HepG2 (cell line): Measurements from ENCODE around the gene MSL2. TPM values are rescaled to one million over a fixed set of nuclear protein-coding genes. Genes with fewer than 3 reads are reported as not detected.

ENCODE experiments used
- AHR ChIP-seq: IDR thresholded peaks from 2 replicates; pipeline ENCODE4 v1.6.1; 2018; ENCODE audit warnings: missing genetic modification reagents, missing compliant biosample characterization
- DNMT3B ChIP-seq: conservative IDR thresholded peaks from 2 replicates; pipeline ENCODE4 v1.6.1; 2016; ENCODE audit warnings: missing biosample characterization, control low read depth
- HDAC1 ChIP-seq: sonication (generic); formaldehyde crosslinking; IDR thresholded peaks from 2 replicates; pipeline ENCODE4 v1.5.1; 2020; ENCODE audit warnings: mild to moderate bottlenecking, missing genetic modification reagents
- HNRNPUL1 ChIP-seq: fragments of 200-400 bp; formaldehyde crosslinking; IDR thresholded peaks from 2 replicates; pipeline ENCODE4 v1.6.1; 2017; ENCODE audit warnings: low read depth, mild to moderate bottlenecking, low read length, moderate library complexity
- IKZF1 ChIP-seq: fragments of 450-650 bp; IDR thresholded peaks from 2 replicates; pipeline ENCODE4 v1.7.1; 2016
- KLF11 ChIP-seq: IDR thresholded peaks from 2 replicates; pipeline ENCODE4 v1.6.1; 2016; ENCODE audit warnings: missing compliant biosample characterization
- MLLT10 ChIP-seq: sonication (generic); formaldehyde crosslinking; IDR thresholded peaks from 2 replicates; pipeline ENCODE4 v1.4.0; 2020; ENCODE audit warnings: missing genetic modification reagents
- PHB2 ChIP-seq: fragments of 450-650 bp; IDR thresholded peaks from 2 replicates; pipeline ENCODE4 v1.6.1; 2018; ENCODE audit not compliant: partially characterized antibody
- SAFB2 ChIP-seq: sonication (generic); formaldehyde crosslinking; IDR thresholded peaks from 2 replicates; pipeline ENCODE4 v1.5.1; 2020; ENCODE audit warnings: missing genetic modification reagents, low read depth, mild to moderate bottlenecking, borderline replicate concordance
- ZBTB4 ChIP-seq: sonication (generic); formaldehyde crosslinking; IDR thresholded peaks from 2 replicates; pipeline ENCODE4 v1.4.0; 2020; ENCODE audit warnings: missing genetic modification reagents, mild to moderate bottlenecking, borderline replicate concordance
- ZBTB42 ChIP-seq: sonication (generic); formaldehyde crosslinking; IDR thresholded peaks from 2 replicates; pipeline ENCODE4 v1.5.0; 2020; ENCODE audit warnings: mild to moderate bottlenecking, missing genetic modification reagents
- ZFP37 ChIP-seq: sonication (generic); formaldehyde crosslinking; IDR thresholded peaks from 2 replicates; pipeline ENCODE4 v1.4.0; 2020; ENCODE audit warnings: missing genetic modification reagents, borderline replicate concordance
- ZNF343 ChIP-seq: sonication (generic); formaldehyde crosslinking; IDR thresholded peaks from 2 replicates; pipeline ENCODE4 v1.4.0; 2020; ENCODE audit warnings: mild to moderate bottlenecking, missing genetic modification reagents
- ZSCAN22 ChIP-seq: sonication (generic); formaldehyde crosslinking; IDR thresholded peaks from 2 replicates; pipeline ENCODE4 v1.4.0; 2020; ENCODE audit warnings: mild to moderate bottlenecking, missing genetic modification reagents
- polyA plus RNA-seq, 8 experiments: library from polyadenylated mRNA; depleted of rRNA in 3 of 8; stranded (reverse) in 7 of 8; unstranded in 1 of 8; fragments of >200 nt; fragmentation: Illumina TruSeq in 4 of 8; extraction: Trizol in 4 of 8; gene quantifications; 2 replicates each; pipeline versions ENCODE4 v1.2.1 to v1.2.3, GENCODE V29; 2011 to 2016; ENCODE audit warnings: low read depth in 4 of 8, missing spikeins in 1 of 8, mixed read lengths in 1 of 8; ENCODE audit not compliant: insufficient read depth in 1 of 8
- total RNA-seq, 5 experiments: library from RNA; depleted of rRNA; stranded (reverse); fragments of >200 nt; fragmentation: Illumina TruSeq; extraction: Trizol; gene quantifications; 2 replicates each; pipeline ENCODE4 v1.2.3, GENCODE V29; 2016; ENCODE audit warnings: low read depth in 1 of 5
- TF ChIP-seq, protein P1 (sequence below): sonication (generic); formaldehyde crosslinking; IDR thresholded peaks from 2 replicates; pipeline ENCODE4 v1.4.0; 2020; ENCODE audit warnings: missing genetic modification reagents
- TF ChIP-seq, protein P2 (sequence below): IDR thresholded peaks from 2 replicates; pipeline ENCODE4 v1.4.0; 2020; ENCODE audit warnings: mild to moderate bottlenecking, missing genetic modification reagents
- TF ChIP-seq, protein P3 (sequence below): IDR thresholded peaks from 2 replicates; pipeline ENCODE4 v1.6.1; 2012; ENCODE audit warnings: low read length, improper control_type of control experiment

Gene MSL2
- total and polyA plus RNA-seq, 2 of the 13 experiments (the other 11 are each of a cell fraction or from before 2014, with no cell fraction given), result 6.9 to 11.7 TPM

DNA sequence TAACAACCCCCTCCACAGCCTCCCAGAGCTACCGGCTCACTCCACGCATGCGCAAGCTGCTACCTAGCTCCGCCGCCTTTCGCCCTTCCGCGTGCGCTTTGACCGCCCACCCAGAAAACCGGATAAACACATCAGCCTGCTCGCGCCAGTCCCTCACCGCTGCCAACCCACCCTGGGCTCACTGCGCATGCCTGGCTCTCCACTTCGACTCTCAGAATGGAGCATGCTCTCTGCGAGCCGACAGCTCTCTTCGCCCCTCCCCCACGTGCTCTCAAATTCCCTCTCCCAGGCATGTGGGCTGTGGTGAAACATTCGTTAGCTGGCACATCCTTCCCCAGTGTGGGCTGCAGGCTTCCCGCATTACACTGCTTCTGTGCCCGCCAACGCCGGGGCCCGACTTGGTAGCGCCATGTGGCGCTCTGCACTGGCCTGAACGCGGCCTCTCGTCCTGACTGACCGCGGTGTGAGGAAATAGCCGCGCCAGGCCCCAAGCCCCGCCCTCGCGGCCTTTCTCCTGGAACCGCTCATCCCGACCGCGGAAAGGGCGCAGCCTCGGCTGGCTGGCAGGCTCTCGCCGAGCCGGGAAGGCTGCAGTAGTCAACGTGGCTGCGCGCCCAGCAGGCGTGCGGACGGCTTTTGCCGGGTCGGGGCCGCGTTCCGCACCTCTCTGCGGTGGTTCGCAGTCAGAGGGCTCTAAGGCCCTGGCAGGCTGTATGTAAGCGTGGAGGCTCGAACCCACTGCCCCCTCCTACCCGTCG, 445 bp upstream of the MSL2 start (continued):
- TF ChIP-seq, protein P1, sequence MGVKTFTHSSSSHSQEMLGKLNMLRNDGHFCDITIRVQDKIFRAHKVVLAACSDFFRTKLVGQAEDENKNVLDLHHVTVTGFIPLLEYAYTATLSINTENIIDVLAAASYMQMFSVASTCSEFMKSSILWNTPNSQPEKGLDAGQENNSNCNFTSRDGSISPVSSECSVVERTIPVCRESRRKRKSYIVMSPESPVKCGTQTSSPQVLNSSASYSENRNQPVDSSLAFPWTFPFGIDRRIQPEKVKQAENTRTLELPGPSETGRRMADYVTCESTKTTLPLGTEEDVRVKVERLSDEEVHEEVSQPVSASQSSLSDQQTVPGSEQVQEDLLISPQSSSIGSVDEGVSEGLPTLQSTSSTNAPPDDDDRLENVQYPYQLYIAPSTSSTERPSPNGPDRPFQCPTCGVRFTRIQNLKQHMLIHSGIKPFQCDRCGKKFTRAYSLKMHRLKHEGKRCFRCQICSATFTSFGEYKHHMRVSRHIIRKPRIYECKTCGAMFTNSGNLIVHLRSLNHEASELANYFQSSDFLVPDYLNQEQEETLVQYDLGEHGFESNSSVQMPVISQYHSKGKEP (CRISPR knock-in tag), result 0 out of 2 replicates have a peak, but pooled peaks have one; percentile 83
- peak; percentile 89 for TF ChIP-seq ZNF343 (CRISPR knock-in tag)
- TF ChIP-seq AHR (CRISPR knock-in tag), result peak; percentile 82
- TF ChIP-seq SAFB2 (CRISPR knock-in tag), result peak; percentile 99
- TF ChIP-seq HDAC1 (CRISPR knock-in tag), result peak; percentile 89; the same call in 1 of the 2 replicates
- TF ChIP-seq MLLT10 (CRISPR knock-in tag), result no peak; the same call in 1 of the 2 replicates
- TF ChIP-seq KLF11 (CRISPR knock-in tag), result 0 out of 2 replicates have a peak, but pooled peaks have one; percentile 83
- TF ChIP-seq ZSCAN22 (CRISPR knock-in tag), result peak; percentile 49; the same call in 1 of the 2 replicates
- peak; percentile 95 for TF ChIP-seq ZFP37 (CRISPR knock-in tag)
- TF ChIP-seq ZBTB4, result peak; percentile 99
- TF ChIP-seq, protein P2, sequence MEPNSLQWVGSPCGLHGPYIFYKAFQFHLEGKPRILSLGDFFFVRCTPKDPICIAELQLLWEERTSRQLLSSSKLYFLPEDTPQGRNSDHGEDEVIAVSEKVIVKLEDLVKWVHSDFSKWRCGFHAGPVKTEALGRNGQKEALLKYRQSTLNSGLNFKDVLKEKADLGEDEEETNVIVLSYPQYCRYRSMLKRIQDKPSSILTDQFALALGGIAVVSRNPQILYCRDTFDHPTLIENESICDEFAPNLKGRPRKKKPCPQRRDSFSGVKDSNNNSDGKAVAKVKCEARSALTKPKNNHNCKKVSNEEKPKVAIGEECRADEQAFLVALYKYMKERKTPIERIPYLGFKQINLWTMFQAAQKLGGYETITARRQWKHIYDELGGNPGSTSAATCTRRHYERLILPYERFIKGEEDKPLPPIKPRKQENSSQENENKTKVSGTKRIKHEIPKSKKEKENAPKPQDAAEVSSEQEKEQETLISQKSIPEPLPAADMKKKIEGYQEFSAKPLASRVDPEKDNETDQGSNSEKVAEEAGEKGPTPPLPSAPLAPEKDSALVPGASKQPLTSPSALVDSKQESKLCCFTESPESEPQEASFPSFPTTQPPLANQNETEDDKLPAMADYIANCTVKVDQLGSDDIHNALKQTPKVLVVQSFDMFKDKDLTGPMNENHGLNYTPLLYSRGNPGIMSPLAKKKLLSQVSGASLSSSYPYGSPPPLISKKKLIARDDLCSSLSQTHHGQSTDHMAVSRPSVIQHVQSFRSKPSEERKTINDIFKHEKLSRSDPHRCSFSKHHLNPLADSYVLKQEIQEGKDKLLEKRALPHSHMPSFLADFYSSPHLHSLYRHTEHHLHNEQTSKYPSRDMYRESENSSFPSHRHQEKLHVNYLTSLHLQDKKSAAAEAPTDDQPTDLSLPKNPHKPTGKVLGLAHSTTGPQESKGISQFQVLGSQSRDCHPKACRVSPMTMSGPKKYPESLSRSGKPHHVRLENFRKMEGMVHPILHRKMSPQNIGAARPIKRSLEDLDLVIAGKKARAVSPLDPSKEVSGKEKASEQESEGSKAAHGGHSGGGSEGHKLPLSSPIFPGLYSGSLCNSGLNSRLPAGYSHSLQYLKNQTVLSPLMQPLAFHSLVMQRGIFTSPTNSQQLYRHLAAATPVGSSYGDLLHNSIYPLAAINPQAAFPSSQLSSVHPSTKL (CRISPR knock-in tag), result peak; percentile 83
- TF ChIP-seq IKZF1, result no peak
- TF ChIP-seq PHB2, result no peak
- TF ChIP-seq, protein P3, sequence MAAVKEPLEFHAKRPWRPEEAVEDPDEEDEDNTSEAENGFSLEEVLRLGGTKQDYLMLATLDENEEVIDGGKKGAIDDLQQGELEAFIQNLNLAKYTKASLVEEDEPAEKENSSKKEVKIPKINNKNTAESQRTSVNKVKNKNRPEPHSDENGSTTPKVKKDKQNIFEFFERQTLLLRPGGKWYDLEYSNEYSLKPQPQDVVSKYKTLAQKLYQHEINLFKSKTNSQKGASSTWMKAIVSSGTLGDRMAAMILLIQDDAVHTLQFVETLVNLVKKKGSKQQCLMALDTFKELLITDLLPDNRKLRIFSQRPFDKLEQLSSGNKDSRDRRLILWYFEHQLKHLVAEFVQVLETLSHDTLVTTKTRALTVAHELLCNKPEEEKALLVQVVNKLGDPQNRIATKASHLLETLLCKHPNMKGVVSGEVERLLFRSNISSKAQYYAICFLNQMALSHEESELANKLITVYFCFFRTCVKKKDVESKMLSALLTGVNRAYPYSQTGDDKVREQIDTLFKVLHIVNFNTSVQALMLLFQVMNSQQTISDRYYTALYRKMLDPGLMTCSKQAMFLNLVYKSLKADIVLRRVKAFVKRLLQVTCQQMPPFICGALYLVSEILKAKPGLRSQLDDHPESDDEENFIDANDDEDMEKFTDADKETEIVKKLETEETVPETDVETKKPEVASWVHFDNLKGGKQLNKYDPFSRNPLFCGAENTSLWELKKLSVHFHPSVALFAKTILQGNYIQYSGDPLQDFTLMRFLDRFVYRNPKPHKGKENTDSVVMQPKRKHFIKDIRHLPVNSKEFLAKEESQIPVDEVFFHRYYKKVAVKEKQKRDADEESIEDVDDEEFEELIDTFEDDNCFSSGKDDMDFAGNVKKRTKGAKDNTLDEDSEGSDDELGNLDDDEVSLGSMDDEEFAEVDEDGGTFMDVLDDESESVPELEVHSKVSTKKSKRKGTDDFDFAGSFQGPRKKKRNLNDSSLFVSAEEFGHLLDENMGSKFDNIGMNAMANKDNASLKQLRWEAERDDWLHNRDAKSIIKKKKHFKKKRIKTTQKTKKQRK, result no peak
- TF ChIP-seq ZBTB42 (CRISPR knock-in tag), result peak; percentile 59; the same call in 1 of the 2 replicates
- no peak for TF ChIP-seq HNRNPUL1
- no peak; the same call in 1 of the 2 replicates for TF ChIP-seq DNMT3B (CRISPR knock-in tag)
